Mesodermal cell (in vitro differentiated cells): ENCODE results near the gene TRIM17.

ENCODE experiments used
- H3K27ac ChIP-seq: 2 replicates; pipeline ENCODE4 v1.7.0; 2013; ENCODE audit warnings: mild to moderate bottlenecking, low read depth, low read length, moderate library complexity; ENCODE audit not compliant: severe bottlenecking
- H3K36me3 ChIP-seq: 2 replicates; pipeline ENCODE4 v1.7.1; 2013; ENCODE audit warnings: mild to moderate bottlenecking, low read length, moderate library complexity; ENCODE audit not compliant: control insufficient read depth, insufficient read depth
- H3K4me1 ChIP-seq: one replicate; pipeline ENCODE4 v1.7.1; 2013; ENCODE audit warnings: mild to moderate bottlenecking, low read length; ENCODE audit not compliant: insufficient read depth, control insufficient read depth, poor library complexity, severe bottlenecking
- H3K4me3 ChIP-seq: 2 replicates; pipeline ENCODE4 v1.7.0; 2013; ENCODE audit warnings: low read length, control low read depth, mild to moderate bottlenecking; ENCODE audit not compliant: insufficient read depth, poor library complexity, severe bottlenecking; ENCODE audit errors: extremely low read depth
- H3K9me3 ChIP-seq: 2 replicates; pipeline ENCODE4 v1.7.1; 2013; ENCODE audit warnings: mild to moderate bottlenecking, low read length, moderate library complexity; ENCODE audit not compliant: control insufficient read depth
- WGBS, 2 experiments: methylation state at CpG; one replicate each; pipeline ENCODE4 v1.1.5; 2013; ENCODE audit warnings: missing lambda C conversion rate in 2 of 2; ENCODE audit not compliant: insufficient coverage in 2 of 2; 5-methylcytosine and 5-hydroxymethylcytosine counted together

The TRIM17 gene

GRCh38 chr1:228391411-228392020 is 25.1 kb downstream of the TRIM17 start:
- no peak overlapping the region for H3K27ac ChIP-seq
- no peaks in the 10 kb centered on the region for H3K4me1 ChIP-seq
- no peaks in the 10 kb centered on the region for H3K9me3 ChIP-seq
- H3K36me3 ChIP-seq = peaks cover 41% of the 10 kb centered on the region
- no peak overlapping the region for H3K4me3 ChIP-seq
- WGBS, 2 experiments = 94 to 98% methylated on average over 9 to 11 of the region's 11 CpGs

GRCh38 chr1:228390649-228391048 is 26.0 kb downstream of the TRIM17 start:
- Histone ChIP-seq H3K27ac (no peak overlapping the region), H3K4me1 (no peaks in the 10 kb centered on the region), H3K36me3 (peaks cover 32% of the 10 kb centered on the region), H3K4me3 (no peak overlapping the region), H3K9me3 (no peaks in the 10 kb centered on the region)
- 91 to 93% methylated on average over 6 to 7 of the region's 10 CpGs for WGBS, 2 experiments

GRCh38 chr1:228387321-228387720 is 29.3 kb downstream of the TRIM17 start:
- H3K4me1 ChIP-seq = no peaks in the 10 kb centered on the region
- H3K36me3 ChIP-seq = peaks cover 2% of the 10 kb centered on the region
- no peaks in the 10 kb centered on the region for H3K9me3 ChIP-seq
- H3K27ac ChIP-seq = no peak overlapping the region
- no peak overlapping the region for H3K4me3 ChIP-seq

GRCh38 chr1:228385232-228385631 is 31.4 kb downstream of the TRIM17 start:
- Histone ChIP-seq H3K9me3 (no peaks in the 10 kb centered on the region), H3K27ac (no peak overlapping the region), H3K36me3 (no peaks in the 10 kb centered on the region), H3K4me1 (no peaks in the 10 kb centered on the region), H3K4me3 (no peak overlapping the region)

GRCh38 chr1:228383773-228384172 is 32.9 kb downstream of the TRIM17 start:
- no CpG with 5 or more reads among the region's 2 CpGs for whole genome bisulfite sequencing, 2 experiments
- no peak overlapping the region for H3K27ac ChIP-seq
- no peak overlapping the region for H3K4me3 ChIP-seq
- no peaks in the 10 kb centered on the region for H3K36me3 ChIP-seq
- no peaks in the 10 kb centered on the region for H3K4me1 ChIP-seq
- H3K9me3 ChIP-seq = no peaks in the 10 kb centered on the region

- 90% methylated on average over 2 of the region's 2 CpGs; no CpG with 5 or more reads in 1 of the 2 experiments for WGBS, 2 experiments
- no peak overlapping the region for H3K27ac ChIP-seq
- no peaks in the 10 kb centered on the region for H3K9me3 ChIP-seq
- no peak overlapping the region for H3K4me3 ChIP-seq
- H3K4me1 ChIP-seq = no peaks in the 10 kb centered on the region
- H3K36me3 ChIP-seq = no peaks in the 10 kb centered on the region
Observed at GRCh38 chr1:228381356-228381755, 35.3 kb downstream of the TRIM17 start.

GRCh38 chr1:228379666-228380065 is 37.0 kb downstream of the TRIM17 start:
- H3K36me3 ChIP-seq = no peaks in the 10 kb centered on the region
- WGBS, 2 experiments = 75% methylated on average over 7 to 8 of the region's 8 CpGs
- no peak overlapping the region for H3K27ac ChIP-seq
- no peak overlapping the region for H3K4me3 ChIP-seq
- no peaks in the 10 kb centered on the region for H3K9me3 ChIP-seq
- no peaks in the 10 kb centered on the region for H3K4me1 ChIP-seq

GRCh38 chr1:228378873-228379460 is 37.7 kb downstream of the TRIM17 start:
- Histone ChIP-seq H3K27ac (no peak overlapping the region), H3K9me3 (no peaks in the 10 kb centered on the region), H3K4me1 (no peaks in the 10 kb centered on the region), H3K36me3 (no peaks in the 10 kb centered on the region), H3K4me3 (peak overlapping the region; percentile 50)
- WGBS, 2 experiments = 4% methylated on average over 42 to 43 of the region's 48 CpGs

GRCh38 chr1:228378090-228378872 is 38.4 kb downstream of the TRIM17 start:
- H3K27ac ChIP-seq = no peak overlapping the region
- no peaks in the 10 kb centered on the region for H3K36me3 ChIP-seq
- H3K4me3 ChIP-seq = peak overlapping the region; percentile 50
- H3K4me1 ChIP-seq = no peaks in the 10 kb centered on the region
- 3% methylated on average over 45 to 46 of the region's 73 CpGs for WGBS, 2 experiments
- no peaks in the 10 kb centered on the region for H3K9me3 ChIP-seq

GRCh38 chr1:228377664-228378089 is 39.0 kb downstream of the TRIM17 start:
- H3K4me1 ChIP-seq = no peaks in the 10 kb centered on the region
- H3K9me3 ChIP-seq = no peaks in the 10 kb centered on the region
- no peak overlapping the region for H3K4me3 ChIP-seq
- no peaks in the 10 kb centered on the region for H3K36me3 ChIP-seq
- no peak overlapping the region for H3K27ac ChIP-seq
- 69 to 74% methylated on average over 5 of the region's 5 CpGs for WGBS, 2 experiments
